NAMALWA (cell line): Measurements from ENCODE around the gene POLR1A.

Experiments used
- DNase-seq: peaks from one replicate; pipeline ENCODE4 v3.0.0-alpha.2; 2015; ENCODE audit warnings: low spot score

The POLR1A gene

GRCh38 chr2:86021396-86022378 is 84.0 kb downstream of the POLR1A start:
- no peak for DNase-seq

GRCh38 chr2:86020984-86021383 is 84.7 kb downstream of the POLR1A start:
- no peak for DNase-seq

GRCh38 chr2:86019121-86019520 is 86.6 kb downstream of the POLR1A start:
- no peak for DNase-seq

- no peak for DNase-seq
Measured at GRCh38 chr2:86017901-86018896, 87.5 kb downstream of the POLR1A start.

GRCh38 chr2:86016581-86016980 is 89.1 kb downstream of the POLR1A start:
- DNase-seq, result no peak

- DNase-seq, result no peak
Measured at GRCh38 chr2:86015699-86016098, 90.0 kb downstream of the POLR1A start.

- DNase-seq, result no peak
Measured at GRCh38 chr2:86015006-86015405, 90.7 kb downstream of the POLR1A start.

GRCh38 chr2:86014493-86014892 is 91.2 kb downstream of the POLR1A start:
- DNase-seq, result no peak

GRCh38 chr2:86012007-86012712 is 93.5 kb downstream of the POLR1A start:
- no peak for DNase-seq

- no peak for DNase-seq
Measured at GRCh38 chr2:86011449-86011941, 94.2 kb downstream of the POLR1A start.

- DNase-seq, result no peak
Measured at GRCh38 chr2:86010083-86010482, 95.6 kb downstream of the POLR1A start.

- no peak for DNase-seq
Measured at GRCh38 chr2:86006524-86006923, 99.2 kb downstream of the POLR1A start.

GRCh38 chr2:86003967-86004366 is 101.7 kb downstream of the POLR1A start:
- DNase-seq, result peak; percentile 60

- no peak for DNase-seq
Measured at GRCh38 chr2:86003104-86003503, 102.6 kb downstream of the POLR1A start.

- no peak for DNase-seq
Measured at GRCh38 chr2:86002375-86002774, 103.3 kb downstream of the POLR1A start.

- DNase-seq, result no peak
Measured at GRCh38 chr2:86001326-86001725, 104.4 kb downstream of the POLR1A start.

- DNase-seq, result no peak
Measured at GRCh38 chr2:86000938-86001312, 104.8 kb downstream of the POLR1A start.

GRCh38 chr2:86000131-86000937 is 105.4 kb downstream of the POLR1A start:
- DNase-seq, result no peak

- DNase-seq, result peak; percentile 41
Measured at GRCh38 chr2:85999061-85999831, 106.4 kb downstream of the POLR1A start.
